ENCODE measurements around the gene ECT2. TPM values are rescaled to one million over a fixed set of nuclear protein-coding genes. Genes with fewer than 3 reads are reported as not detected.

Gene ECT2
- total RNA-seq, 1 experiment from 2014 or later, result 98.5 TPM

DNA sequence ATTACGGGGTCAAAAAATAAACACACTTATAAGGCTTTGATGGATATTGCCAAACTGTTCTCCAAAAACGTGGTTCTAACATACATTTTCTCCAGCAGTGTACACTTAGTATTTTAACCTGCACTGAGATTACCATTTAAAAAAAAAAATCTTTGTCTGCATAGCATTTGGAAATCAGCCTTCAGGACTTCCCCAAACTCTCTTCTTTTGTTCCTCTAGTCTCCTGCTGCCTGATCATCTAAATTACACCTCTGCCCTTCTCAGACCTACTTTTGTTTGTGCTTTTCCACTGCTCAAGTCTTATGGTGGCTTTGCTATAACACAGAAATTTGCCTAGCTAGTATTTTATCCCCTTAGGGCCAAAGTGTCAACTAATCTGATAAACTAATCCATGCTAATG lies 43.5 kb upstream of the ECT2 start:
- ChIA-PET CTCF (no interaction called here), POLR2A (ENCODE audit: low non-redundant PET) (no interaction called here)
- no peak for TF ChIP-seq EZH2 (IDR thresholded peaks at IDR 0.05; ENCODE audit: borderline replicate concordance, low read depth, low read length, poor library complexity, severe bottlenecking)
- TF ChIP-seq, protein P1, sequence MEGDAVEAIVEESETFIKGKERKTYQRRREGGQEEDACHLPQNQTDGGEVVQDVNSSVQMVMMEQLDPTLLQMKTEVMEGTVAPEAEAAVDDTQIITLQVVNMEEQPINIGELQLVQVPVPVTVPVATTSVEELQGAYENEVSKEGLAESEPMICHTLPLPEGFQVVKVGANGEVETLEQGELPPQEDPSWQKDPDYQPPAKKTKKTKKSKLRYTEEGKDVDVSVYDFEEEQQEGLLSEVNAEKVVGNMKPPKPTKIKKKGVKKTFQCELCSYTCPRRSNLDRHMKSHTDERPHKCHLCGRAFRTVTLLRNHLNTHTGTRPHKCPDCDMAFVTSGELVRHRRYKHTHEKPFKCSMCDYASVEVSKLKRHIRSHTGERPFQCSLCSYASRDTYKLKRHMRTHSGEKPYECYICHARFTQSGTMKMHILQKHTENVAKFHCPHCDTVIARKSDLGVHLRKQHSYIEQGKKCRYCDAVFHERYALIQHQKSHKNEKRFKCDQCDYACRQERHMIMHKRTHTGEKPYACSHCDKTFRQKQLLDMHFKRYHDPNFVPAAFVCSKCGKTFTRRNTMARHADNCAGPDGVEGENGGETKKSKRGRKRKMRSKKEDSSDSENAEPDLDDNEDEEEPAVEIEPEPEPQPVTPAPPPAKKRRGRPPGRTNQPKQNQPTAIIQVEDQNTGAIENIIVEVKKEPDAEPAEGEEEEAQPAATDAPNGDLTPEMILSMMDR (conservative IDR thresholded peaks at IDR 0.05; ENCODE audit: low read depth, low read length), result no peak
- no peak for DNase-seq (ENCODE audit: low spot score)
- no peaks in the 10 kb centered on the region for H3K36me3 ChIP-seq (ENCODE audit: insufficient read depth, low read length, poor library complexity, severe bottlenecking)
- no peaks in the 10 kb centered on the region for H3K4me1 ChIP-seq (ENCODE audit: insufficient read depth, low read length, poor library complexity, severe bottlenecking)
- intact Hi-C loops (cut with micrococcal nuclease; ENCODE audit: unreplicated experiment), result no loop called here
- H3K4me3 ChIP-seq (ENCODE audit: low read depth, low read length, poor library complexity, severe bottlenecking), result no peak overlapping the region
- no peaks in the 10 kb centered on the region for H3K27me3 ChIP-seq (replicated peaks; ENCODE audit: insufficient read depth, low read depth, low read length, poor library complexity)
- no peaks in the 10 kb centered on the region for H3K9me3 ChIP-seq (ENCODE audit: low read depth, low read length, poor library complexity, severe bottlenecking)
- H3K27ac ChIP-seq (ENCODE audit: low read depth, low read length, poor library complexity, severe bottlenecking), result no peak overlapping the region
- no TSS peak for BruUV-seq (replicated peaks)

DNA sequence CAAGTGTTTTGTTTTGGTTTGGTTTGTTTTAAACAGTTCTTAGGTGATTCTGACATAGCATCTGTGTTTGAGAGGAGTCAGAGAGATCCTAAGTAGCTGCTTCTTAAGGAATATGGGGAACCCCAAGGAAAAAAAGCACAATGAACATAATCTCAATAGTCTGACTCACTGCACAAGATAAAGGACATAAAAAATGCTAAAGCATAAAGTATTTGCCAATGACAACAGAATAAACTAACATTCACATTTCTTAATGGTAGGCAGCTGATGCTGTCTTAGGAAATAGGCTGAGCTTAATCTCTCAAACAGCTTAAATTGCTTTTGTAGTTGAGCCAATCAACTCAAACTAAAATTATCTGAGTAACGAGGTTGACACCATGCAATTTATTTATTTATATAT lies 42.6 kb upstream of the ECT2 start:
- Histone ChIP-seq H3K4me1 (ENCODE audit: insufficient read depth, low read length, poor library complexity, severe bottlenecking) (no peaks in the 10 kb centered on the region), H3K27ac (ENCODE audit: low read depth, low read length, poor library complexity, severe bottlenecking) (no peak overlapping the region), H3K27me3 (replicated peaks; ENCODE audit: insufficient read depth, low read depth, low read length, poor library complexity) (no peaks in the 10 kb centered on the region), H3K9me3 (ENCODE audit: low read depth, low read length, poor library complexity, severe bottlenecking) (no peaks in the 10 kb centered on the region), H3K36me3 (ENCODE audit: insufficient read depth, low read length, poor library complexity, severe bottlenecking) (no peaks in the 10 kb centered on the region), H3K4me3 (ENCODE audit: low read depth, low read length, poor library complexity, severe bottlenecking) (no peak overlapping the region)
- ChIA-PET CTCF (interaction anchor here (1.5 kb wide), 1 partner anchor 10 kb away, joined by 3 read pairs; no protein-coding TSS in a partner anchor), POLR2A (ENCODE audit: low non-redundant PET) (no interaction called here)
- intact Hi-C loops (cut with micrococcal nuclease; ENCODE audit: unreplicated experiment), result no loop called here
- no peak for DNase-seq (ENCODE audit: low spot score)
- TF ChIP-seq, protein P1 (conservative IDR thresholded peaks at IDR 0.05; ENCODE audit: low read depth, low read length), result no peak
- BruUV-seq (replicated peaks), result no TSS peak

DNA sequence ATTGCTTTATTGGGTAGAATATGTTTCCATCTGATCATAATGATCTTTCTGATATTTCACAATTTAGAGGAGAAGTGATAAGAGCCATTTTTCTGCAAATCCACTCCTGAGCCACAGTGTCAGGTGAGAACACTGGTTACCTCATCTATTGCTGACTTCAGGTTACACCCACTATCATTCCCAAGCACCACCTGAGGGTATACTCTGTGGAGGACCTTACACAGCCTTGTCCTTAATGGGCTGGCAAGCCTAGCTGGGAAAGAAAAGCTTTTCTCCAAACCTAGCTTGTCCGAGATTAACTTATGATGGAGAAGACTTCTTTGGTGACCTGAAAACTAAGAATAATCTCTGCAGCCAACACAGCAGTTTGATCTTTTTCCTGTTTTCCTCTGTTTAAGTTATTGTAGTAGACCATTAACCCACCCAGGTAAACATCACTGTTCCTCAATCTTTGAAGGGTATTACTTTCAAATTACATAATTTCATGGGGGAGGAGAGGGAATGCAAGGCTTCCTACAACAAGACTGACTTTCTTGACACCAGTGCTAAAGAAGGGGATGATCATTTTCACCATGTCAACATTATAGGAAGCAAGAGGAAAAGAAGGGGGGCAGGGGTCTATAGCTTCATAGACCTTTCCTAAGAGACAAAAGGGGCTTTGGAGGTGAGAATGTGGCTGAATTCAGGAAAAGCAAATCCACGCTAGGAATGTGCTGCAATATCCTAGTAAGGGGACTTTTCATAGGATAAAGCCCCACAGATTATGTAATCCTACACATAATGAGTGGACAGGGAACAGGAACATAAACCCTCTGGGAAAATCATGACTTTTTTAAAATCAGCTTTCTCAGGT lies 41.4 kb upstream of the ECT2 start:
- Histone ChIP-seq H3K27ac (ENCODE audit: low read depth, low read length, poor library complexity, severe bottlenecking) (no peak overlapping the region), H3K4me1 (ENCODE audit: insufficient read depth, low read length, poor library complexity, severe bottlenecking) (no peaks in the 10 kb centered on the region), H3K36me3 (ENCODE audit: insufficient read depth, low read length, poor library complexity, severe bottlenecking) (no peaks in the 10 kb centered on the region), H3K9me3 (ENCODE audit: low read depth, low read length, poor library complexity, severe bottlenecking) (no peaks in the 10 kb centered on the region), H3K4me3 (ENCODE audit: low read depth, low read length, poor library complexity, severe bottlenecking) (no peak overlapping the region), H3K27me3 (replicated peaks; ENCODE audit: insufficient read depth, low read depth, low read length, poor library complexity) (no peaks in the 10 kb centered on the region)
- DNase-seq (ENCODE audit: low spot score), result no peak
- intact Hi-C loops (cut with micrococcal nuclease; ENCODE audit: unreplicated experiment), result no loop called here
- BruUV-seq (replicated peaks), result no TSS peak
- TF ChIP-seq, protein P1 (conservative IDR thresholded peaks at IDR 0.05; ENCODE audit: low read depth, low read length), result no peak
- TF ChIP-seq EZH2 (IDR thresholded peaks at IDR 0.05; ENCODE audit: borderline replicate concordance, low read depth, low read length, poor library complexity, severe bottlenecking), result no peak
- ChIA-PET CTCF (interaction anchor here (1.5 kb wide), 1 partner anchor 8 kb away, joined by 3 read pairs; no protein-coding TSS in a partner anchor), POLR2A (ENCODE audit: low non-redundant PET) (no interaction called here)

All from A673 (cell line).